GM19240 (cell line): ENCODE measurements around the gene C2CD2.
"Not testable (repeated sequence)": the region's sequence is repeated elsewhere in the genome, so short reads cannot be mapped to it uniquely, and the experiment has no call there.

Source experiments
- DNase-seq: peaks from one replicate; pipeline ENCODE4 v3.0.0; 2011; ENCODE audit warnings: low spot score; ENCODE audit not compliant: insufficient read length

The C2CD2 gene

GRCh38 chr21:41975391-41976272 lies 21.8 kb upstream of the C2CD2 start:
- no peak for DNase-seq

GRCh38 chr21:41974752-41975053 lies 20.9 kb upstream of the C2CD2 start:
- no peak for DNase-seq

GRCh38 chr21:41973861-41974751 lies 20.3 kb upstream of the C2CD2 start:
- no peak for DNase-seq

GRCh38 chr21:41973427-41973831 lies 19.6 kb upstream of the C2CD2 start:
- DNase-seq = no peak

- DNase-seq = no peak
These were observed 18.8 kb upstream of the C2CD2 start for GRCh38 chr21:41972511-41973205.

- DNase-seq = no peak
These were observed 18.1 kb upstream of the C2CD2 start for GRCh38 chr21:41971891-41972290.

- DNase-seq = no peak
These were observed 17.2 kb upstream of the C2CD2 start for GRCh38 chr21:41970751-41971653.

- no peak for DNase-seq
These were observed 16.2 kb upstream of the C2CD2 start for GRCh38 chr21:41970106-41970391.

- no peak for DNase-seq
These were observed 13.9 kb upstream of the C2CD2 start for GRCh38 chr21:41967708-41968107.

GRCh38 chr21:41966872-41967621 lies 13.2 kb upstream of the C2CD2 start:
- no peak for DNase-seq

GRCh38 chr21:41966041-41966833 lies 12.4 kb upstream of the C2CD2 start:
- DNase-seq = no peak

- DNase-seq = no peak
These were observed 11.7 kb upstream of the C2CD2 start for GRCh38 chr21:41965461-41966013.

- DNase-seq = no peak
These were observed 11.2 kb upstream of the C2CD2 start for GRCh38 chr21:41965045-41965444.

GRCh38 chr21:41964171-41964570 lies 10.4 kb upstream of the C2CD2 start:
- DNase-seq = no peak

- DNase-seq = no peak
These were observed 8.7 kb upstream of the C2CD2 start for GRCh38 chr21:41962425-41962966.

GRCh38 chr21:41961753-41962152 lies 7.9 kb upstream of the C2CD2 start:
- DNase-seq = no peak

- no peak for DNase-seq
These were observed 7.5 kb upstream of the C2CD2 start for GRCh38 chr21:41961282-41961701.

- DNase-seq = no peak
These were observed 6.6 kb upstream of the C2CD2 start for GRCh38 chr21:41960386-41960785.

GRCh38 chr21:41959697-41960096 lies 5.9 kb upstream of the C2CD2 start:
- not testable (repeated sequence) for DNase-seq
